Gastroesophageal sphincter (tissue), 3 donors: Measurements from ENCODE around the gene RAB11FIP5.

Experiments used
- CTCF ChIP-seq, 4 experiments: fragments of 200-600 bp in 2 of 4; fragments of 450-650 bp in 2 of 4; sonication (generic) in 1 of 4; IDR thresholded peaks; one replicate each; pipeline ENCODE4 v1.5.1; 2017 to 2019; ENCODE audit warnings: antibody characterized with exemption in 4 of 4, mild to moderate bottlenecking in 2 of 4, moderate library complexity in 2 of 4
- POLR2A ChIP-seq, 2 donors: fragments of 450-650 bp; IDR thresholded peaks; one replicate each; pipeline ENCODE4 v1.6.1; 2017; ENCODE audit warnings: antibody characterized with exemption in 2 of 2, mild to moderate bottlenecking in 2 of 2, moderate library complexity in 1 of 2

GRCh38 chr2:73091696-73092095 is 21.1 kb downstream of the RAB11FIP5 start:
- TF ChIP-seq CTCF (IDR thresholded peaks at IDR 0.05) (no peak), POLR2A (IDR thresholded peaks at IDR 0.05) (no peak)
